Breast epithelium (tissue), 4 donors: Measurements from ENCODE around the gene EDC4. TPM values are rescaled to one million over a fixed set of nuclear protein-coding genes. Genes with fewer than 3 reads are reported as not detected.
A peak's percentile ranks its signal among the peaks of the same experiment; 100 is the strongest.

Source experiments
- DNase-seq, 2 donors: peaks; one replicate each; pipeline ENCODE4 v3.0.0-alpha.2; 2019; ENCODE audit warnings: low spot score in 2 of 2
- H3K27ac ChIP-seq, 2 donors: fragments of 200-600 bp; sonication (generic) in 1 of 2; one replicate each; pipeline ENCODE4 v1.5.1; 2016 to 2019; ENCODE audit warnings: mild to moderate bottlenecking in 1 of 2
- H3K27me3 ChIP-seq, 2 donors: fragments of 200-600 bp; sonication (generic) in 1 of 2; one replicate each; pipeline versions ENCODE4 v1.5.1 to v1.6.0; 2017 to 2019; ENCODE audit warnings: control low read depth in 1 of 2, mild to moderate bottlenecking in 1 of 2
- H3K36me3 ChIP-seq: fragments of 200-600 bp; one replicate; pipeline ENCODE4 v1.5.1; 2019
- H3K4me1 ChIP-seq, 2 donors: fragments of 200-600 bp; sonication (generic); one replicate each; pipeline ENCODE4 v1.5.1; 2016 to 2019; ENCODE audit warnings: control low read depth in 1 of 2
- H3K4me3 ChIP-seq, 3 donors: fragments of 200-600 bp; sonication (generic); 1 replicate in 2 of 3; 2 replicates in 1 of 3; pipeline ENCODE4 v1.5.1; 2016 to 2019; ENCODE audit warnings: mild to moderate bottlenecking in 3 of 3, moderate library complexity in 2 of 3
- H3K9me3 ChIP-seq, 2 donors: fragments of 200-600 bp; sonication (generic) in 1 of 2; one replicate each; pipeline ENCODE4 v1.5.1; 2016 to 2019; ENCODE audit warnings: control low read depth in 1 of 2
- CTCF ChIP-seq, 3 donors: fragments of 450-650 bp; IDR thresholded peaks; one replicate each; pipeline ENCODE4 v1.5.1; 2016 to 2017; ENCODE audit warnings: antibody characterized with exemption in 3 of 3, mild to moderate bottlenecking in 3 of 3, moderate library complexity in 3 of 3
- POLR2A ChIP-seq: fragments of 450-650 bp; IDR thresholded peaks from one replicate; pipeline ENCODE4 v1.6.1; 2016; ENCODE audit warnings: antibody characterized with exemption, mild to moderate bottlenecking, moderate library complexity
- POLR2AphosphoS5 ChIP-seq, 3 donors: sonication (generic); formaldehyde crosslinking; IDR thresholded peaks; one replicate each; pipeline ENCODE4 v1.6.1; 2017; ENCODE audit warnings: antibody characterized with exemption in 3 of 3
- intact Hi-C: fragments of 100-400 bp; cut with DNase I; formaldehyde crosslinking; loops from one replicate; pipeline ENCODE4 v1.15.1; 2023; ENCODE audit warnings: low total_unique reads
- total RNA-seq, 3 donors: library from RNA; depleted of rRNA; stranded (reverse); fragments of >200 nt; gene quantifications; one replicate each; pipeline ENCODE4 v1.1.0, GENCODE V29; 2016

EDC4 gene
- total RNA-seq, 3 donors from 2014 or later, result 43.3 to 57.0 (median 53.6) TPM

- TF ChIP-seq CTCF (IDR thresholded peaks at IDR 0.05) (no peak), POLR2AphosphoS5 (IDR thresholded peaks at IDR 0.05) (no peak), POLR2A (no peak)
- Histone ChIP-seq H3K27ac (peak overlapping the region; percentile 92 to 94), H3K27me3 (no peaks in the 10 kb centered on the region), H3K36me3 (no peaks in the 10 kb centered on the region), H3K9me3 (no peaks in the 10 kb centered on the region), H3K4me3 (peak overlapping the region; percentile 91 to 98 (median 95)), H3K4me1 (peaks cover 21 to 31% of the 10 kb centered on the region in 2 donors)
- no peak for DNase-seq
- intact Hi-C loops, result no loop called here
Measured at GRCh38 chr16:67845291-67846062, 27.4 kb upstream of the EDC4 start.

DNA sequence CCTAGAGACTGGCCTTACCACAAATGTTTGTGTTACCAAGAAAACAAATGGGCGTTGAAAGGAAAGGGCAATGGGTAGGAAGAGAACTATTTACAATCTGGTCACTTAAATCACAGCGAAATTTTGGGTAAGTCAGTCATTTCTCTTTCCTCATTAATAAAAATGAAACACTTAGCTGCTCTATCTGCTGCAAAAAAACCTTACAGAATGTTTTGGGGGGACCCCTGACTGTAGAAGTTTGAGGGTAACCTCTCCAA is 26.9 kb upstream of the EDC4 start:
- intact Hi-C loops, result no loop called here
- DNase-seq, result no peak
- Histone ChIP-seq H3K4me1 (peaks cover 21 to 31% of the 10 kb centered on the region in 2 donors), H3K36me3 (no peaks in the 10 kb centered on the region), H3K27me3 (no peaks in the 10 kb centered on the region), H3K27ac (peak overlapping the region; percentile 92 to 94), H3K9me3 (no peaks in the 10 kb centered on the region), H3K4me3 (peak overlapping the region; percentile 91 to 98 (median 95))
- no peak for TF ChIP-seq POLR2A
- TF ChIP-seq POLR2AphosphoS5 (IDR thresholded peaks at IDR 0.05), result no peak
- no peak for TF ChIP-seq CTCF (IDR thresholded peaks at IDR 0.05)

GRCh38 chr16:67846320-67847063 is 26.4 kb upstream of the EDC4 start, which contains the start of gene NUTF2:
Gene NUTF2, plus strand, starts transcription at chr16:67846933. Its CDS starts 18,198 bp downstream, at chr16:67865131.
- DNase-seq, result peak; percentile 92 to 94
- Histone ChIP-seq H3K4me3 (peak within 1 kb of the TSS; percentile 91 to 98 (median 95)), H3K9me3 (no peaks in the 10 kb centered on the region), H3K4me1 (peaks cover 18 to 31% of the 10 kb centered on the region in 2 donors), H3K27ac (peak within 1 kb of the TSS; percentile 92 to 94), H3K36me3 (no peaks in the 10 kb centered on the region), H3K27me3 (no peaks in the 10 kb centered on the region)
- intact Hi-C loops, result no loop called here
- TF ChIP-seq POLR2A, result peak; percentile 66
- peak; percentile 82 to 86 (median 85) for TF ChIP-seq POLR2AphosphoS5 (IDR thresholded peaks at IDR 0.05)
- TF ChIP-seq CTCF (IDR thresholded peaks at IDR 0.05), result peak in 1 of 3 donors; percentile 10

DNA sequence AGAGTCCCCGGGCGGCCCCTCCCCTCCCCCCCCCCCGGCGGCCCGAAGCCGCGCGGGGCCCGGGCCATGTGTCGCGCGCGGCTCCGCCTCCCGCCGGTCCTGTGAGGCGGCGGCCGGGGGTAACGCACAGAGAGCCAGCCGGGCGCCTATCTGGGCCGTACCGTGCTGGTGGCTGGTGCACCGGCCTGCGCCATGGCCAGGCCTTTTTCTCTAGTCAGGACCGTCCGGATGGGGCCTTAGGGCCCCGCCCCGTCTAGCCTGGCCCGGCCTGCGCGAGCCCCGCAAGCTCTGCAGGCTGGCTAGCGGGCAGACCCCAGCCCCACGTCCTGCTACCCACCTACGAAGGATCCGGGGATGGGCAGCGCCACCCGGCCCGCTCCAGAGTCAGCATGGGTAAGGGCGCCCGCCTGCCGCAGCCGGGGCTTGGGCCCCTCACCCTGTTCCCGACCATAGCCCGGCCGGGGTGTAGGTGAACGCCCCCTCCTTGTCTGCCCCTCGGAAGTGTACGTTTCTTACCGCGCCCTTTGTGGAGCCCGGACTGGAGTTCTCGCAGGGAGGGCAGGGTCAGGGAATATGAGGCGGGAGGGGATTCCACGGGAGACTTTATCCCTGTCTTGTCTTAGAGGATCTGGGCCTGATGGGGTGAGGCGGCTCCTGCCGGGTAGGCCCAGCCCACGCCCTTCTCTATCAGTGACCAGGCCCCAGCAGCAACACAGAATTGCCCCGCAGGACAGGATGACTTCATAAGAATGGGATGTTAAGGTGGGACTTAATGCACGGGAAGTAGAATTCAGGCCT is 25.6 kb upstream of the EDC4 start, which contains the start of gene CENPT:
TSS of gene CENPT (minus strand) at position 630 of the 798 bp plus-strand sequence. CDS start 13,834 bp downstream, outside the sequence.
- H3K9me3 ChIP-seq, result no peaks in the 10 kb centered on the region

More for the DNA sequence above, 25.6 kb upstream of the EDC4 start, which contains the start of gene CENPT:
- Histone ChIP-seq H3K27me3 (no peaks in the 10 kb centered on the region), H3K4me3 (peak within 1 kb of the TSS; percentile 91 to 98 (median 95)), H3K27ac (peak within 1 kb of the TSS; percentile 92 to 94), H3K4me1 (peaks cover 16 to 31% of the 10 kb centered on the region in 2 donors), H3K36me3 (no peaks in the 10 kb centered on the region)
- intact Hi-C loops, result no loop called here
- TF ChIP-seq POLR2AphosphoS5 (IDR thresholded peaks at IDR 0.05) (no peak), CTCF (IDR thresholded peaks at IDR 0.05) (no peak), POLR2A (no peak)
- peak in 1 of 2 donors; percentile 41 for DNase-seq
